ENCODE measurements around the gene CKAP4. TPM values are rescaled to one million over a fixed set of nuclear protein-coding genes. Genes with fewer than 3 reads are reported as not detected.

Gene CKAP4
- polyA plus RNA-seq, 2 of the 4 experiments (the other 2 are of a cell fraction): 70.4 to 108 TPM

DNA sequence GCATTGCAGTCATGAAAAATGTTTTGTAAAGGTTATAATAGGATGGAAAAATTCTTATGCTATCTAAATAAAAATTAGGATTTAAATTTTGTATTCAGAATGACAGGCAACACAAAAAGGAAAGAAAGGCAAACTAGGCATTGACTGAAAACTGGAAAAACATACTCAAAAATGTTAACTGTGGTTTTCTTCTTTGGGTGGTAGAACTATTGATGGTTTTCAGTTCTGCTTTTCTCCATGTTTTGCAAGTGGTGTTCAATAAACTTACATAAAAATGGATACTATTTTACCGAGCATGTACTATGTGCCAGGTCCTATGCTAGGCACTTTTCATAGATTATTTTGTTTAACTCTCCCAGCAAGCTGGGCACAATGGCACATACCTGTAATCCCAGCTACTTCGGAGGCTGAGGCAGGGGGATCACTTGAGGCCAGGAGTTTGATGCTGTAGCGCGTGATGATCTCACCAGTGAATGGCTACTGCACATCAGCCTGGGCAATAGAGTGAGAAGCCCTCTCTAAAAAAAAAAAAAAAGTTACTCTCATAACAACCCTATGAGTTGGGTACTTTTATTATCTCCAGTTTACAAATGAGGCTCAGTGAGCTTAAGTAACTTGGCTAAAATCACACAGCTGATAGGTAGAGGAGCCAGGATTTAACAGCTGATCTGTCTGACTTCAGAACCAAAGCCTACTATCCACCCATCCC, 28.4 kb upstream of the CKAP4 start:
- H3K9me3 ChIP-seq: no peaks in the 10 kb centered on the region
- TF ChIP-seq NPAS2 (CRISPR knock-in tag; IDR thresholded peaks at IDR 0.05; ENCODE audit: borderline replicate concordance) (no peak), NR3C1 (IDR thresholded peaks at IDR 0.05) (no peak), ESRRA (IDR thresholded peaks at IDR 0.05; ENCODE audit: borderline replicate concordance, low read length) (no peak), KDM5A (IDR thresholded peaks at IDR 0.05) (no peak), POLR2AphosphoS2 (conservative IDR thresholded peaks at IDR 0.05; ENCODE audit: low read length) (no peak), MAZ (IDR thresholded peaks at IDR 0.05; ENCODE audit: borderline replicate concordance, low read depth, low read length) (no peak), RCOR1 (IDR thresholded peaks at IDR 0.05; ENCODE audit: low read depth, low read length) (no peak), RFX5 (IDR thresholded peaks at IDR 0.05) (no peak), CBX8 (IDR thresholded peaks at IDR 0.05) (no peak), CEBPB (IDR thresholded peaks at IDR 0.05) (no peak), EP300 (IDR thresholded peaks at IDR 0.05) (no peak), POLR2A (IDR thresholded peaks at IDR 0.05; ENCODE audit: low read length) (no peak), FOXS1 (CRISPR knock-in tag; IDR thresholded peaks at IDR 0.05) (no peak), ZNF302 (CRISPR knock-in tag; IDR thresholded peaks at IDR 0.05) (no peak)
- TF ChIP-seq, protein P1, sequence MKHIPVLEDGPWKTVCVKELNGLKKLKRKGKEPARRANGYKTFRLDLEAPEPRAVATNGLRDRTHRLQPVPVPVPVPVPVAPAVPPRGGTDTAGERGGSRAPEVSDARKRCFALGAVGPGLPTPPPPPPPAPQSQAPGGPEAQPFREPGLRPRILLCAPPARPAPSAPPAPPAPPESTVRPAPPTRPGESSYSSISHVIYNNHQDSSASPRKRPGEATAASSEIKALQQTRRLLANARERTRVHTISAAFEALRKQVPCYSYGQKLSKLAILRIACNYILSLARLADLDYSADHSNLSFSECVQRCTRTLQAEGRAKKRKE (CRISPR knock-in tag; IDR thresholded peaks at IDR 0.05; ENCODE audit: low read depth): no peak
- TF ChIP-seq, protein P2, sequence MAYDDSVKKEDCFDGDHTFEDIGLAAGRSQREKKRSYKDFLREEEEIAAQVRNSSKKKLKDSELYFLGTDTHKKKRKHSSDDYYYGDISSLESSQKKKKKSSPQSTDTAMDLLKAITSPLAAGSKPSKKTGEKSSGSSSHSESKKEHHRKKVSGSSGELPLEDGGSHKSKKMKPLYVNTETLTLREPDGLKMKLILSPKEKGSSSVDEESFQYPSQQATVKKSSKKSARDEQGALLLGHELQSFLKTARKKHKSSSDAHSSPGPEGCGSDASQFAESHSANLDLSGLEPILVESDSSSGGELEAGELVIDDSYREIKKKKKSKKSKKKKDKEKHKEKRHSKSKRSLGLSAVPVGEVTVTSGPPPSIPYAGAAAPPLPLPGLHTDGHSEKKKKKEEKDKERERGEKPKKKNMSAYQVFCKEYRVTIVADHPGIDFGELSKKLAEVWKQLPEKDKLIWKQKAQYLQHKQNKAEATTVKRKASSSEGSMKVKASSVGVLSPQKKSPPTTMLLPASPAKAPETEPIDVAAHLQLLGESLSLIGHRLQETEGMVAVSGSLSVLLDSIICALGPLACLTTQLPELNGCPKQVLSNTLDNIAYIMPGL (CRISPR knock-in tag; IDR thresholded peaks at IDR 0.05; ENCODE audit: borderline replicate concordance): no peak
- H3K4me1 ChIP-seq: peaks cover 17% of the 10 kb centered on the region
- no peak overlapping the region for H3K27ac ChIP-seq
- DNase-seq (ENCODE audit: low read depth in 1 of 2, low spot score in 1 of 2): no peak
- ATAC-seq: no peak
- H3K4me3 ChIP-seq: no peak overlapping the region
- CTCF ChIA-PET: interaction anchor here (0.6 to 1.2 kb wide), 5 partner anchors 15 to 90 kb away, joined by 3 to 5 read pairs (median 3); no protein-coding TSS in a partner anchor
- H3K4me2 ChIP-seq: no peak overlapping the region
- no peak for FAIRE-seq
- POLR2A ChIA-PET: no interaction called here
- whole genome bisulfite sequencing (ENCODE audit: missing lambda C conversion rate): 92% methylated on average over 4 of the region's 4 CpGs

DNA sequence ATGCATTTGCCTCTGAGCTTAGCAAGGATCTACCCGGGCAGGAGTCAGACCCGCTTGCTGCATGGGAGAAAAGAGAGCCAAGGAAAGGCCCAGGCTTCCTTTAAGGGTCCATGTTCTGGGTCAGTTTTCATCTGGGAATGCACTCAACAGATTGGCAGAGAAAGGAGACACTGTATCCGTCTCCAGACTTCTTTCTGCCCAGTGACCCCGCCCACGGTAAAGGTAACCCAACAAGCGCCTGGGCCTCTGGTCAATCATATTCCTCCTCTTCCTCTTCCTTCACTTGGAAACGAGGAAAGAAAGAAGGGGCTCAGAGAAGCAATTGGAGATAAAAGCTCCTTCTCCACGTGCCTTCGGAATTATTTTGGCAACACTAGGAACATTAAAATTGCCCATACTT, 27.6 kb upstream of the CKAP4 start:
- ChIA-PET CTCF (interaction anchor here (0.7 to 1.3 kb wide), 5 partner anchors 11 to 855 kb away, joined by 3 to 4 read pairs (median 3); no protein-coding TSS in a partner anchor), POLR2A (no interaction called here)
- no peaks in the 10 kb centered on the region for H3K9me3 ChIP-seq
- FAIRE-seq: no peak
- no peak for DNase-seq (ENCODE audit: low read depth in 1 of 2, low spot score in 1 of 2)
- peak overlapping the region in 1 of 2 experiments; percentile 29; a peak in 1 of 6 replicates for H3K27ac ChIP-seq
- TF ChIP-seq RNF2 (IDR thresholded peaks at IDR 0.05; ENCODE audit: borderline replicate concordance, low read depth): no peak
- TF ChIP-seq ZFP36 (IDR thresholded peaks at IDR 0.05; ENCODE audit: borderline replicate concordance, partially characterized antibody): no peak
- TF ChIP-seq, protein P3, sequence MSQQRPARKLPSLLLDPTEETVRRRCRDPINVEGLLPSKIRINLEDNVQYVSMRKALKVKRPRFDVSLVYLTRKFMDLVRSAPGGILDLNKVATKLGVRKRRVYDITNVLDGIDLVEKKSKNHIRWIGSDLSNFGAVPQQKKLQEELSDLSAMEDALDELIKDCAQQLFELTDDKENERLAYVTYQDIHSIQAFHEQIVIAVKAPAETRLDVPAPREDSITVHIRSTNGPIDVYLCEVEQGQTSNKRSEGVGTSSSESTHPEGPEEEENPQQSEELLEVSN (IDR thresholded peaks at IDR 0.05; ENCODE audit: borderline replicate concordance, low read depth): no peak
- no peak for TF ChIP-seq CBX8 (IDR thresholded peaks at IDR 0.05)
- no peak for TF ChIP-seq JUNB (IDR thresholded peaks at IDR 0.05)
- TF ChIP-seq, protein P4, sequence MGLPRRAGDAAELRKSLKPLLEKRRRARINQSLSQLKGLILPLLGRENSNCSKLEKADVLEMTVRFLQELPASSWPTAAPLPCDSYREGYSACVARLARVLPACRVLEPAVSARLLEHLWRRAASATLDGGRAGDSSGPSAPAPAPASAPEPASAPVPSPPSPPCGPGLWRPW (IDR thresholded peaks at IDR 0.05): no peak
- TF ChIP-seq NFE2L2 (conservative IDR thresholded peaks at IDR 0.05; ENCODE audit: low read length): no peak
- TF ChIP-seq HDAC2 (IDR thresholded peaks at IDR 0.05): no peak
- WGBS (ENCODE audit: missing lambda C conversion rate): 81% methylated on average over 9 of the region's 9 CpGs
- H3K4me3 ChIP-seq: no peak overlapping the region
- H3K4me1 ChIP-seq: peaks cover 17% of the 10 kb centered on the region
- H3K4me2 ChIP-seq: no peak overlapping the region
- ATAC-seq: no peak
